ENCODE measurements around the gene TRPM1. TPM values are rescaled to one million over a fixed set of nuclear protein-coding genes. Genes with fewer than 3 reads are reported as not detected.

The TRPM1 gene
- total RNA-seq, 2 experiments from 2014 or later: not detected

DNA sequence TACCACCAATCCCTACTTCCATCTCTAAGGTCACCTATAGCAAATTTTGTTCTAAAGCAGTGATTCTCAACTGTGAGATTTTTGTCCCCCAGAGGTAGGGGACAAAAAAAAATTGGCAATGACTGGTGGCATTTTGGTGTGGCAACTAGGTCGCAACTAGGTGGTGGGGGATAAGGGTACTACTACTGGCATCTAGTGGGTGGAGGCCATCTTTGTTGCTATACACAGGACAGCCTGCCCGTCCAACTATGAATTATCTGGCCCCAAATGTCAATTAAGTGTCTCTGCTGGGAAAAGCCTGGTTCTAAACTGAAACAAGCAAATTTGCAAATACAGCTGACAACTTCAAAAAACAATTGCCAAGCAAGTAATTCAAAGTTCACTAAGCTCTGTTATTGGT, 111.5 kb downstream of the TRPM1 start:
- H3K36me3 ChIP-seq (ENCODE audit: insufficient read depth, low read length): peaks cover 8% of the 10 kb centered on the region
- peak overlapping the region; percentile 94; the same call in 1 of the 2 replicates for H2AFZ ChIP-seq (ENCODE audit: low read length)
- no peaks in the 10 kb centered on the region for H3K9me2 ChIP-seq (ENCODE audit: insufficient read depth, low read length)
- ChIA-PET POLR2A (interaction anchor here (0.6 to 4.9 kb wide), 4 partner anchors 17 to 336 kb away, joined by 3 to 43 read pairs (median 3); partner anchors contain the start of gene KLF13), CTCF (ENCODE audit: unreplicated experiment) (interaction anchor here (0.5 kb wide), 1 partner anchor 21 kb away, joined by 3 read pairs; no protein-coding TSS in a partner anchor)
- peak overlapping the region; percentile 82 for H3K4me2 ChIP-seq (ENCODE audit: low read length)
- H3K79me2 ChIP-seq (ENCODE audit: insufficient read depth, low read depth, low read length): no peaks in the 10 kb centered on the region; the same call in 1 of the 2 replicates
- no peaks in the 10 kb centered on the region for H4K20me1 ChIP-seq (ENCODE audit: insufficient read depth, low read length)
- peak; percentile 61 for DNase-seq (ENCODE audit: low spot score)
- peaks cover 20% of the 10 kb centered on the region for H3K4me1 ChIP-seq (ENCODE audit: insufficient read depth, low read length, poor library complexity, severe bottlenecking)
- H3K4me3 ChIP-seq (ENCODE audit: low read depth, low read length, poor library complexity, severe bottlenecking): peak overlapping the region; percentile 82
- peak; percentile 59 for TF ChIP-seq CTCF (conservative IDR thresholded peaks at IDR 0.05; ENCODE audit: low read length)
- no peak for TF ChIP-seq EZH2phosphoT487 (IDR thresholded peaks at IDR 0.05; ENCODE audit: borderline replicate concordance, low read depth, low read length)
- TSS peak; percentile 78 for BruUV-seq (replicated peaks)
- intact Hi-C loops (cut with micrococcal nuclease; ENCODE audit: unreplicated experiment): loop anchor here (1.0 to 5.0 kb wide), 3 partner anchors 44 to 137 kb away; partner anchors contain the start of gene FAN1
- no peaks in the 10 kb centered on the region for H3K9me3 ChIP-seq (ENCODE audit: low read length)
- H3K27ac ChIP-seq (ENCODE audit: low read depth, low read length, poor library complexity, severe bottlenecking): no peak overlapping the region

DNA sequence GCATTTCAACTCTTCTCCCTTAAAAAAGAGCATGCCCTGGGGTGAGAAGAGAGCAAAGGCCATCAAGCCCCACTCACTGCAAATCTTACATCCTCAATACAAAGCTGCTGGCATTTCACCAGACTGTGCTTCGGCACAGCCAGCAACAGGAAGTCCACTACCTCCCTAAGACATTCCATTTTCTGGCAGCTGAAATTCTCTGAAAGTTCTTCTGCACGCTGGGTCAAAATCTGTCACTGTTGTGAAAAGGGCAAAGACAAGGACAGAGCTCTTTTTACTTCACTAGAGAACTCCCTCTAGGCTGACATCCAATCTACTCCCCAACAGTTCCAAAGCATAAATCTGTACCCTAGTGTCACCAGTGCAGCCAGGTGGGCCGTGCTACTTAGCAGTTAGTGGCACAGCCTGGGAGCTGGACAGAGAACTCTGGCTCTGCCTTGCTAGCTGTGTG, 116.4 kb downstream of the TRPM1 start:
- peaks cover 8% of the 10 kb centered on the region for H3K36me3 ChIP-seq (ENCODE audit: insufficient read depth, low read length)
- H3K4me3 ChIP-seq (ENCODE audit: low read depth, low read length, poor library complexity, severe bottlenecking): no peak overlapping the region
- ChIA-PET CTCF (ENCODE audit: unreplicated experiment) (no interaction called here), POLR2A (interaction anchor here (0.7 to 1.4 kb wide), 6 partner anchors 10 to 45 kb away, joined by 3 to 6 read pairs (median 4); no protein-coding TSS in a partner anchor)
- H2AFZ ChIP-seq (ENCODE audit: low read length): no peak overlapping the region
- DNase-seq (ENCODE audit: low spot score): peak; percentile 10
- H3K9me3 ChIP-seq (ENCODE audit: low read length): no peaks in the 10 kb centered on the region
- no peaks in the 10 kb centered on the region for H3K9me2 ChIP-seq (ENCODE audit: insufficient read depth, low read length)
- H3K79me2 ChIP-seq (ENCODE audit: insufficient read depth, low read depth, low read length): no peaks in the 10 kb centered on the region
- peaks cover 20% of the 10 kb centered on the region for H3K4me1 ChIP-seq (ENCODE audit: insufficient read depth, low read length, poor library complexity, severe bottlenecking)
- H3K4me2 ChIP-seq (ENCODE audit: low read length): peak overlapping the region; percentile 34; the same call in 1 of the 2 replicates
- no peaks in the 10 kb centered on the region for H4K20me1 ChIP-seq (ENCODE audit: insufficient read depth, low read length)
- no peak overlapping the region for H3K27ac ChIP-seq (ENCODE audit: low read depth, low read length, poor library complexity, severe bottlenecking)
- TF ChIP-seq CTCF (conservative IDR thresholded peaks at IDR 0.05; ENCODE audit: low read length) (no peak), EZH2phosphoT487 (IDR thresholded peaks at IDR 0.05; ENCODE audit: borderline replicate concordance, low read depth, low read length) (no peak)
- BruUV-seq (replicated peaks): no TSS peak
- intact Hi-C loops (cut with micrococcal nuclease; ENCODE audit: unreplicated experiment): no loop called here

DNA sequence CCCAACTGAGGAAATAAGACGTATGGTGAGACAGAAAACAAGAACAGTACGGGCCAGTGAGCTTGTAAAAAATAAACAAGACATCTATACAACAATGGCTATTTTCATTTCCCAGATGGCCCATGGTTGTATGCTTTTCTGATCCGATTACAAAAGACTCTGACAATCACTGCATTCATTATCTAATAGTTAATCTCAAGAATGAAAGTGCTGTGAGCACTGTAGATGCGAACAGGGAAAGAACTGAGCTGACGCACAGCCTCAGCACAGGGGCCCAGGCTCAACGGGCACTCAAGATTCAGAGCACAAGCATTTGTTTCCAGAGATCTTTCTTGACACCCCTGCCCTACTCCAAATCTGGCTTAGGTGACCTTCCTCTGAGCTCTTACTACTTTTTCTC, 117.0 kb downstream of the TRPM1 start:
- DNase-seq (ENCODE audit: low spot score): no peak
- Histone ChIP-seq H3K4me1 (ENCODE audit: insufficient read depth, low read length, poor library complexity, severe bottlenecking) (peaks cover 14% of the 10 kb centered on the region), H3K79me2 (ENCODE audit: insufficient read depth, low read depth, low read length) (no peaks in the 10 kb centered on the region), H2AFZ (ENCODE audit: low read length) (no peak overlapping the region), H3K36me3 (ENCODE audit: insufficient read depth, low read length) (peaks cover 8% of the 10 kb centered on the region), H3K27ac (ENCODE audit: low read depth, low read length, poor library complexity, severe bottlenecking) (no peak overlapping the region), H4K20me1 (ENCODE audit: insufficient read depth, low read length) (no peaks in the 10 kb centered on the region), H3K4me3 (ENCODE audit: low read depth, low read length, poor library complexity, severe bottlenecking) (no peak overlapping the region), H3K9me3 (ENCODE audit: low read length) (no peaks in the 10 kb centered on the region), H3K4me2 (ENCODE audit: low read length) (peak overlapping the region; percentile 34; the same call in 1 of the 2 replicates), H3K9me2 (ENCODE audit: insufficient read depth, low read length) (no peaks in the 10 kb centered on the region)
- ChIA-PET POLR2A (interaction anchor here (0.7 to 1.4 kb wide), 6 partner anchors 9 to 45 kb away, joined by 3 to 6 read pairs (median 4); no protein-coding TSS in a partner anchor), CTCF (ENCODE audit: unreplicated experiment) (no interaction called here)
- BruUV-seq (replicated peaks): no TSS peak
- intact Hi-C loops (cut with micrococcal nuclease; ENCODE audit: unreplicated experiment): no loop called here
- TF ChIP-seq CTCF (conservative IDR thresholded peaks at IDR 0.05; ENCODE audit: low read length): no peak
- TF ChIP-seq EZH2phosphoT487 (IDR thresholded peaks at IDR 0.05; ENCODE audit: borderline replicate concordance, low read depth, low read length): no peak

Data from OCI-LY7 (cell line).